GM10248 (cell line): Measurements from ENCODE around the gene CETP.
"Not testable (repeated sequence)": the region's sequence is repeated elsewhere in the genome, so short reads cannot be mapped to it uniquely, and the experiment has no call there.

ENCODE experiments used
- CTCF ChIA-PET: fragments of 300-600 bp; sonication (Branson Sonifier 250); formaldehyde crosslinking; extraction: SDS; loops from one replicate; lab custom pipeline; 2021; ENCODE audit warnings: antibody characterized with exemption; lab: Yijun Ruan, JAX
- POLR2A ChIA-PET: fragments of 350-650 bp; sonication (Branson Sonifier 250); formaldehyde crosslinking; extraction: SDS; loops from one replicate; lab custom pipeline; 2020; ENCODE audit warnings: antibody characterized with exemption; lab: Yijun Ruan, JAX
- DNase-seq: peaks from one replicate; pipeline ENCODE4 v3.0.0; 2012; ENCODE audit errors: extremely low spot score
- CTCF ChIP-seq: IDR thresholded peaks from 2 replicates; pipeline ENCODE4 v1.5.1; 2012; ENCODE audit warnings: mild to moderate bottlenecking, low read depth; ENCODE audit errors: extremely low read depth, missing control alignments, control extremely low read depth

CETP gene

GRCh38 chr16:56930486-56931270 lies 31.1 kb upstream of the CETP start:
- CTCF ChIA-PET, result interaction anchor here (1.0 to 2.5 kb wide), 7 partner anchors 9 to 64 kb away, joined by 3 to 8 read pairs (median 4); no protein-coding TSS in a partner anchor

GRCh38 chr16:56931271-56931891 lies 30.4 kb upstream of the CETP start:
- POLR2A ChIA-PET, result interaction anchor here (0.7 to 3.9 kb wide), 26 partner anchors 11 to 238 kb away, joined by 3 to 60 read pairs (median 4); no protein-coding TSS in a partner anchor
- TF ChIP-seq CTCF, result no peak
- peak; percentile 80 for DNase-seq
- CTCF ChIA-PET, result interaction anchor here (1.0 to 2.5 kb wide), 7 partner anchors 10 to 65 kb away, joined by 3 to 8 read pairs (median 4); no protein-coding TSS in a partner anchor

More at GRCh38 chr16:56930486-56931270, 31.1 kb upstream of the CETP start:
- DNase-seq, result no peak
- TF ChIP-seq CTCF, result no peak
- POLR2A ChIA-PET, result interaction anchor here (0.9 to 3.9 kb wide), 8 partner anchors 11 to 74 kb away, joined by 3 to 60 read pairs (median 20); no protein-coding TSS in a partner anchor

- CTCF ChIA-PET, result interaction anchor here (1.0 to 2.5 kb wide), 6 partner anchors 10 to 65 kb away, joined by 3 to 8 read pairs (median 5); no protein-coding TSS in a partner anchor
- POLR2A ChIA-PET, result interaction anchor here (0.7 to 3.9 kb wide), 27 partner anchors 10 to 238 kb away, joined by 3 to 60 read pairs (median 4); no protein-coding TSS in a partner anchor
- TF ChIP-seq CTCF, result no peak
- DNase-seq, result peak; percentile 99
Observed at GRCh38 chr16:56931892-56932720, 29.6 kb upstream of the CETP start, which contains the start of gene HERPUD1. Gene HERPUD1 (plus strand): TSS chr16:56932142. CDS start chr16:56932245, 103 bp downstream.

DNA sequence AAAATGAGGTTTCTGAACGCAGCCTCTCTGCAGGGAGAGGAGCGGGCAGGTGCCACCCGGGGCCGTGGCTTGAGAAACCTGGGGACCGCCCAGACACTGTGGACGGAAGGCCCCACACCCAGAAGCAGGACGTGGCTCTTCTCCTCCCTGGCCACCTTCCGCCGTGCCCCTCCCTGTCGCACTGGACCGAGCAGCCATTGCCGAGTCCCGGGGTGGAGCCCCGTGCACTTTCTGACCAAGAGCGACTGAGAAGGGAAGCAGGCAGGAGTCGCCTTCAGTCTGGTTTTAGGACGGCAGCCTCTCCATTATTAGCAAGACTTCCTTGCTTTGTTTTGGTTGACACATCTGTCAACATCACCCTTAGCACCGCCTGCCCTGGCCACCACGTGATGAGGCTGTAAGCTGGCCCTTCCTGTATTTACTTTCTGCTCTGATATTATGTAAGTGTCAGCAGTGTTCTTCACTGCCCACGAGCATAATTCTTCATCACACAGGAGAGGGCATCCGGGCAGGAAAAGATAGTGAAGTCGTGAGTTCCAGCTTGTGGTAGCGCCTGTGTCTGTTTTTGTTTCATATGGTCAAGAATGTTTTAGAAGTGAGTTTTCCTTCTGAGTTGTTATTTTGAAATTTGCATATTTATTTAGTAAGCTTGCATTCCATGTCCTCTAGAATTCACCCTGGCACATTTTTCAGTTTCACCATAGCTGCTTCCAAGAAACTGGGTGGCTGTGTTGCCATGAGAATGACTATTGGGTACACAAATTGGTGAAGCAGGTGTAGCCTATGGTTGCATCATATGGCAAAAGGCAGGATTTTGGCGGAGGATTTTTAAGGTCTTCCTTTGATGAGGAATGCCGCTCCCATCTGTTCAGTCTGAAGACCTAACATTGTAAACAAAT lies 28.8 kb upstream of the CETP start:
- TF ChIP-seq CTCF, result no peak

DNA sequence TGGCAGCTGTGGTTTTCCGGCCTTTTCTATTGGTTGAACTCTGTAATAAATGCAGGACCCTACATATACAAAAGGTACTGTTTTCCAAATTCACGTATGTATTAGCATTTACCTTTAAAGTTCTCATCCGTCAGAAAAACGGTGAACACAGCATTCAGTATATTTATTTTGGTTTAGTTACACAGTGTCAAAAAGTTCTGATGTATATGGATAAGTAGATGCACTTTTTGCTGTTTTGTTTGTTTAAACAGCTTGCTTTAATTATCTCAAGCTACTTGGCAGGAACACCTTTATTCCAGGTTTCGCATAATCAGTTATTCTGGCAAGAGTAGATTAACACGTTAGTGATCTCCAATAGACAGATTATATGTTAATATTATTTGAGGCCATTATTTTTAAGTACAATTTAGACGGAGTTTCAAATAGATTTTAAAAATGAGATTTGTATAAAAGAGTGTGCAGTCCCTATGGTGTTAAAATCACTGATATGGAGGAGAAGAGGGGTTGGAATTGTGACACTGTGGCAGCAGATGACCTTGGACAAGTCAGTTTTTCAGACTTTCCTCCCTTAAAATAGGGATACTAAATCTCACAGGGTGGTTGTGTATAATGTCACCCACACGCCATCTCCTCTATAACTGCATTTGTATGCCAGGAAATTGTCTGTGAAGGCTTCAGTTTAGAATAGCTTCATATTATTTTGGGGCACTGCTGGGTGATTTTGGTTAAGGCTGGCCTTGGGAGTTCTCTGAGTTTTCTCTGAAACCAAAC lies 27.7 kb upstream of the CETP start:
- ChIA-PET CTCF (interaction anchor here (0.9 to 1.7 kb wide), 4 partner anchors 8 to 71 kb away, joined by 3 to 4 read pairs (median 3); partner anchors contain the start of gene CETP), POLR2A (interaction anchor here (0.7 to 3.9 kb wide), 11 partner anchors 8 to 252 kb away, joined by 3 to 60 read pairs (median 4); partner anchors contain the start of gene RSPRY1)

More for the DNA sequence above, 28.8 kb upstream of the CETP start:
- CTCF ChIA-PET, result interaction anchor here (0.9 to 1.7 kb wide), 5 partner anchors 9 to 70 kb away, joined by 3 to 4 read pairs (median 3); partner anchors contain the start of gene CETP
- peak; percentile 40 for DNase-seq
- POLR2A ChIA-PET, result interaction anchor here (0.7 to 3.9 kb wide), 15 partner anchors 9 to 67 kb away, joined by 3 to 60 read pairs (median 4); no protein-coding TSS in a partner anchor

GRCh38 chr16:56934599-56935145 lies 27.1 kb upstream of the CETP start:
- DNase-seq, result not testable (repeated sequence)
- CTCF ChIA-PET, result interaction anchor here (1.7 kb wide), 1 partner anchor 33 kb away, joined by 3 read pairs; no protein-coding TSS in a partner anchor
- POLR2A ChIA-PET, result interaction anchor here (0.7 to 3.9 kb wide), 6 partner anchors 10 to 251 kb away, joined by 3 to 60 read pairs (median 7); partner anchors contain the start of gene RSPRY1

More for the DNA sequence above, 27.7 kb upstream of the CETP start:
- DNase-seq, result no peak
- no peak for TF ChIP-seq CTCF
